Keratinocyte (primary cell): Measurements from ENCODE around the gene BCAS1. TPM values are rescaled to one million over a fixed set of nuclear protein-coding genes. Genes with fewer than 3 reads are reported as not detected.
A peak's percentile ranks its signal among the peaks of the same experiment; 100 is the strongest.

Source experiments
- DNase-seq: peaks from one replicate; pipeline ENCODE4 v3.0.0-alpha.2; 2011; ENCODE audit warnings: low read depth, missing footprints, low spot score
- FAIRE-seq: peaks from 2 replicates; lab custom pipeline; 2011; peaks lifted over from hg19 to GRCh38; lab: Jason Lieb, UNC
- H2AFZ ChIP-seq: 2 replicates; pipeline ENCODE4 v1.6.0; 2012; ENCODE audit warnings: low read length, control low read depth, inconsistent platforms; ENCODE audit not compliant: control insufficient read depth
- H3K27ac ChIP-seq: 2 replicates; pipeline ENCODE4 v1.5.1; 2011; ENCODE audit warnings: low read length; ENCODE audit not compliant: control insufficient read depth, insufficient read depth
- H3K27me3 ChIP-seq: 3 replicates; pipeline ENCODE4 v1.6.0; 2011; ENCODE audit warnings: low read length; ENCODE audit not compliant: control insufficient read depth, insufficient read depth; ENCODE audit errors: extremely low read depth
- H3K36me3 ChIP-seq, 2 experiments: 2 replicates in 1 of 2; 3 replicates in 1 of 2; pipeline ENCODE4 v1.5.1; 2011; ENCODE audit warnings: low read length in 2 of 2, mild to moderate bottlenecking in 1 of 2; ENCODE audit not compliant: control insufficient read depth in 2 of 2, insufficient read depth in 2 of 2; ENCODE audit errors: extremely low read depth in 1 of 2
- H3K4me1 ChIP-seq: 3 replicates; pipeline ENCODE4 v1.5.1; 2011; ENCODE audit warnings: low read length; ENCODE audit not compliant: control insufficient read depth, insufficient read depth; ENCODE audit errors: extremely low read depth
- H3K4me2 ChIP-seq: 3 replicates; pipeline ENCODE4 v1.6.0; 2011; ENCODE audit warnings: low read depth, low read length; ENCODE audit not compliant: control insufficient read depth, insufficient read depth; ENCODE audit errors: extremely low read depth
- H3K4me3 ChIP-seq, 3 experiments: fragments of 200-600 bp in 1 of 3; sonication (generic) in 1 of 3; 2 replicates in 2 of 3; 3 replicates in 1 of 3; pipeline ENCODE4 v1.5.1; 2011 to 2016; ENCODE audit warnings: low read length in 3 of 3, mild to moderate bottlenecking in 3 of 3, control low read depth in 2 of 3, inconsistent platforms in 1 of 3, low read depth in 1 of 3, mixed read lengths in 1 of 3, mixed run types in 1 of 3, moderate library complexity in 1 of 3; ENCODE audit not compliant: control insufficient read depth in 2 of 3, insufficient read depth in 2 of 3; ENCODE audit errors: extremely low read depth in 1 of 3
- H3K79me2 ChIP-seq: 2 replicates; pipeline ENCODE4 v1.6.0; 2012; ENCODE audit warnings: low read length; ENCODE audit not compliant: control insufficient read depth, insufficient read depth
- H3K9ac ChIP-seq: 3 replicates; pipeline ENCODE4 v1.6.0; 2011; ENCODE audit warnings: low read length; ENCODE audit not compliant: control insufficient read depth, insufficient read depth; ENCODE audit errors: extremely low read depth
- H3K9me1 ChIP-seq: 3 replicates; pipeline ENCODE4 v1.6.0; 2011; ENCODE audit warnings: low read length; ENCODE audit not compliant: control insufficient read depth, insufficient read depth; ENCODE audit errors: extremely low read depth
- H3K9me3 ChIP-seq: 2 replicates; pipeline ENCODE4 v1.5.1; 2012; ENCODE audit warnings: low read depth, low read length; ENCODE audit not compliant: control insufficient read depth
- H4K20me1 ChIP-seq: 3 replicates; pipeline ENCODE4 v1.6.0; 2011; ENCODE audit warnings: low read length; ENCODE audit not compliant: control insufficient read depth, insufficient read depth; ENCODE audit errors: extremely low read depth
- EZH2 ChIP-seq: IDR thresholded peaks from one replicate; pipeline ENCODE4 v1.6.1; 2012; ENCODE audit warnings: inconsistent platforms, mild to moderate bottlenecking, low read length, moderate library complexity
- dilution Hi-C: fragments of 300-500 bp; cut with MboI; formaldehyde crosslinking; loops from one replicate; pipeline ENCODE4 v1.7.0; 2020; ENCODE audit warnings: low sequenced_read_pairs; ENCODE audit not compliant: extremely low pct_ligation_motif_present
- polyA plus RNA-seq, 5 experiments: library from polyadenylated mRNA; depleted of rRNA in 3 of 5; stranded (reverse) in 3 of 5; stranded (forward) in 1 of 5; unstranded in 1 of 5; fragments of >200 nt; gene quantifications; 1 replicate in 1 of 5; 2 replicates in 3 of 5; 3 replicates in 1 of 5; pipeline versions ENCODE4 v1.2.1 to v1.2.3, GENCODE V29; 2011 to 2012; ENCODE audit warnings: missing spikeins in 2 of 5, low read depth in 1 of 5, low replicate concordance in 1 of 5
- TF ChIP-seq, protein P1 (sequence below), 3 experiments: IDR thresholded peaks in 1 of 3; conservative IDR thresholded peaks in 1 of 3; optimal IDR thresholded peaks in 1 of 3; 2 replicates in 2 of 3; 3 replicates in 1 of 3; pipeline versions ENCODE3 to v1.5.1; 2011; ENCODE audit warnings: low read length in 3 of 3, mild to moderate bottlenecking in 3 of 3, moderate library complexity in 2 of 3, control low read depth in 1 of 3, inconsistent platforms in 1 of 3; ENCODE audit not compliant: insufficient read depth in 2 of 3; ENCODE audit errors: extremely low read depth in 1 of 3

The BCAS1 gene
- polyA plus RNA-seq, 1 donor (not counting 4 experiments of a cell fraction or from before 2014, with no cell fraction given), result not detected

DNA sequence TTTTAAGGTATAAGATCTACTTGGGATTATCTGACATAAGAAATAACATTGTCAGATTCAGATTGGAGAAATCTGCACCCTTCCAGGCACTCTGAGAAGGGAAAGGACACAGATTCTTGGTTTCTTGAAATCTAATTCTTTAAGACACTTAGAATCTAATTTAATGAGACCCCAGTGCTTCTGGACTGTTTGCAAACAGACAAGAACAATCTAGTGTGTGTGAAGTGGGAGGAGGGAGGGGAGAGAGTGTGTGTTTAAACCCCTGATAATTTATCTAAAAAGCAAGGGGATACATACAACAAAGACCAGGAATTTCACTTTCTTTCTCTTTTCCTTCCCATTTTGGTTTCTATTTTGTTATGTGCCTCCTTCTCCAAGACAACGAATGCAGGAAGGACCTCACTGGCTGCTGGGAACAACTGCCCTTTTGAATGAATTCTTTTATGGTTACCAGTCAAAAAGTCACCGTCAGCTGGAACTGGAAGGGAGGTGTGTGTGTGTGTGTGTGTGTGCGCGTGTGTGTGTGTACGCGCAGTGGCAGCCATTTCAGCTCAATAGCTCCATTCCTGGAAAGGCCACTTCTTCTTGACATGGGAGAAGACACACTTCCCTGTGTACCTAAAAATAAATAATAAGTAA lies 129.4 kb downstream of the BCAS1 start:
- dilution Hi-C loops, result no loop called here
- no peak for DNase-seq
- H3K9me1 ChIP-seq, result peaks cover 2% of the 10 kb centered on the region
- no peak overlapping the region for H3K9ac ChIP-seq
- H3K27ac ChIP-seq, result no peak overlapping the region
- H2AFZ ChIP-seq, result no peak overlapping the region
- H3K4me3 ChIP-seq, result no peak overlapping the region
- H3K4me2 ChIP-seq, result no peak overlapping the region
- no peaks in the 10 kb centered on the region for H3K9me3 ChIP-seq
- no peaks in the 10 kb centered on the region for H4K20me1 ChIP-seq
- TF ChIP-seq, protein P1, sequence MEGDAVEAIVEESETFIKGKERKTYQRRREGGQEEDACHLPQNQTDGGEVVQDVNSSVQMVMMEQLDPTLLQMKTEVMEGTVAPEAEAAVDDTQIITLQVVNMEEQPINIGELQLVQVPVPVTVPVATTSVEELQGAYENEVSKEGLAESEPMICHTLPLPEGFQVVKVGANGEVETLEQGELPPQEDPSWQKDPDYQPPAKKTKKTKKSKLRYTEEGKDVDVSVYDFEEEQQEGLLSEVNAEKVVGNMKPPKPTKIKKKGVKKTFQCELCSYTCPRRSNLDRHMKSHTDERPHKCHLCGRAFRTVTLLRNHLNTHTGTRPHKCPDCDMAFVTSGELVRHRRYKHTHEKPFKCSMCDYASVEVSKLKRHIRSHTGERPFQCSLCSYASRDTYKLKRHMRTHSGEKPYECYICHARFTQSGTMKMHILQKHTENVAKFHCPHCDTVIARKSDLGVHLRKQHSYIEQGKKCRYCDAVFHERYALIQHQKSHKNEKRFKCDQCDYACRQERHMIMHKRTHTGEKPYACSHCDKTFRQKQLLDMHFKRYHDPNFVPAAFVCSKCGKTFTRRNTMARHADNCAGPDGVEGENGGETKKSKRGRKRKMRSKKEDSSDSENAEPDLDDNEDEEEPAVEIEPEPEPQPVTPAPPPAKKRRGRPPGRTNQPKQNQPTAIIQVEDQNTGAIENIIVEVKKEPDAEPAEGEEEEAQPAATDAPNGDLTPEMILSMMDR (optimal IDR thresholded peaks at IDR 0.05 in 1 of 3, IDR thresholded peaks at IDR 0.05 in 1 of 3, conservative IDR thresholded peaks at IDR 0.05 in 1 of 3; ENCODE audit: extremely low read depth in 1 of 3, insufficient read depth in 2 of 3, low read length in 3 of 3), result no peak
- no peak for TF ChIP-seq EZH2
- H3K36me3 ChIP-seq, result no peaks in the 10 kb centered on the region
- no peaks in the 10 kb centered on the region for H3K27me3 ChIP-seq
- H3K79me2 ChIP-seq, result no peaks in the 10 kb centered on the region
- H3K4me1 ChIP-seq, result peaks cover 15% of the 10 kb centered on the region
- FAIRE-seq, result no peak

DNA sequence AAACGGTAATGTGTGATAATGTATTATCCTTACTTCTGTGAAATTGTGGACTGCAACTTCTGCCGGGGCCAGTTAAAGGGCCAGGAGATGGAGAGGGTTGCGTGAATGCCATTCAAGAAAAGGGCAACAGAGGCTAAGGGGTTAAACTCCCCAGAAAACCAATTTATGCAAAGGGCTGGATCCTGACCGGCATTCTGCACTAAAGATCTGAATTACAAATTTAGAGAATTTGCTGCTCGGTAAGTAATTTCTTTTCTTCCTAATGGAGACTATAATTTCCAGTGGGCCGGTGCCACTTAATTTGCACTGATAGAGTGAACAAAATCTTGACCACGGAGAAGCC lies 130.1 kb downstream of the BCAS1 start:
- Histone ChIP-seq H3K9me3 (no peaks in the 10 kb centered on the region), H3K27me3 (no peaks in the 10 kb centered on the region), H3K9me1 (peaks cover 2% of the 10 kb centered on the region), H3K4me1 (peaks cover 15% of the 10 kb centered on the region), H3K9ac (no peak overlapping the region), H2AFZ (peak overlapping the region; percentile 66), H3K79me2 (no peaks in the 10 kb centered on the region), H3K27ac (no peak overlapping the region), H3K4me2 (no peak overlapping the region), H4K20me1 (no peaks in the 10 kb centered on the region), H3K4me3 (no peak overlapping the region), H3K36me3 (no peaks in the 10 kb centered on the region)
- TF ChIP-seq, protein P1 (optimal IDR thresholded peaks at IDR 0.05 in 1 of 3, IDR thresholded peaks at IDR 0.05 in 1 of 3, conservative IDR thresholded peaks at IDR 0.05 in 1 of 3; ENCODE audit: extremely low read depth in 1 of 3, insufficient read depth in 2 of 3, low read length in 3 of 3), result no peak
- TF ChIP-seq EZH2, result no peak
- dilution Hi-C loops, result no loop called here
- DNase-seq (no peak), FAIRE-seq (no peak)
